ENCODE measurements around the gene ZEB1. TPM values are rescaled to one million over a fixed set of nuclear protein-coding genes. Genes with fewer than 3 reads are reported as not detected.
"Not testable (repeated sequence)": the region's sequence is repeated elsewhere in the genome, so short reads cannot be mapped to it uniquely, and the experiment has no call there.

The ZEB1 gene
- total and polyA plus RNA-seq, 4 experiments from 2014 or later: 19.1 to 70.6 (median 50.0) TPM

GRCh38 chr10:31363696-31364095 is 44.7 kb downstream of the ZEB1 start:
- peak overlapping the region in 1 of 7 donors; percentile 48 for H3K27ac Mint-ChIP-seq
- H3K36me3 Mint-ChIP-seq: peaks cover 20 to 30% of the 10 kb centered on the region in 2 donors
- H3K4me3 ChIP-seq (ENCODE audit: low read length in 2 of 2); H3K27ac ChIP-seq (ENCODE audit: low read depth, low read length); H3K9me3 ChIP-seq (ENCODE audit: control insufficient read depth in 1 of 2, low read length in 2 of 2); H3K27me3 Mint-ChIP-seq; intact Hi-C loops (cut with micrococcal nuclease); CTCF ChIA-PET (ENCODE audit: partially characterized antibody); H3K4me1 ChIP-seq (ENCODE audit: insufficient read depth, low read length); H3K27me3 ChIP-seq (ENCODE audit: insufficient read depth, low read length); H3K9me3 Mint-ChIP-seq; H3K36me3 ChIP-seq (ENCODE audit: insufficient read depth, low read length); POLR2A ChIA-PET (ENCODE audit: partially characterized antibody): not testable (repeated sequence)
- peaks cover 21 to 41% (median 35%) of the 10 kb centered on the region in 4 donors for H3K4me1 Mint-ChIP-seq
- peak in 1 of 5 donors; percentile 36 for DNase-seq
- H3K4me3 Mint-ChIP-seq: peak overlapping the region in 1 of 8 donors; percentile 17

GRCh38 chr10:31364238-31364637 is 45.2 kb downstream of the ZEB1 start:
- H3K27ac ChIP-seq (ENCODE audit: low read depth, low read length); H3K27ac Mint-ChIP-seq; intact Hi-C loops (cut with micrococcal nuclease); H3K4me3 Mint-ChIP-seq; H3K27me3 Mint-ChIP-seq; H3K4me1 ChIP-seq (ENCODE audit: insufficient read depth, low read length); H3K4me3 ChIP-seq (ENCODE audit: low read length in 2 of 2); CTCF ChIA-PET (ENCODE audit: partially characterized antibody); POLR2A ChIA-PET (ENCODE audit: partially characterized antibody); H3K27me3 ChIP-seq (ENCODE audit: insufficient read depth, low read length); H3K36me3 ChIP-seq (ENCODE audit: insufficient read depth, low read length); H3K9me3 ChIP-seq (ENCODE audit: control insufficient read depth in 1 of 2, low read length in 2 of 2); H3K9me3 Mint-ChIP-seq: not testable (repeated sequence)
- Mint-ChIP-seq H3K36me3 (peaks cover 20 to 33% of the 10 kb centered on the region in 2 donors), H3K4me1 (peaks cover 19 to 41% (median 34%) of the 10 kb centered on the region in 4 donors)
- peak in 1 of 5 donors; percentile 34 for DNase-seq

GRCh38 chr10:31366703-31367102 is 47.7 kb downstream of the ZEB1 start:
- peaks cover 33 to 64% (median 49%) of the 10 kb centered on the region in 4 donors for H3K4me1 Mint-ChIP-seq
- CTCF ChIA-PET (ENCODE audit: partially characterized antibody): no interaction called here

GRCh38 chr10:31368724-31369123 is 49.7 kb downstream of the ZEB1 start:
- DNase-seq: no peak
- Histone ChIP-seq H3K36me3 (ENCODE audit: insufficient read depth, low read length) (no peaks in the 10 kb centered on the region), H3K4me3 (ENCODE audit: low read length in 2 of 2) (no peak overlapping the region), H3K27ac (ENCODE audit: low read depth, low read length) (no peak overlapping the region), H3K27me3 (ENCODE audit: insufficient read depth, low read length) (no peaks in the 10 kb centered on the region), H3K4me1 (ENCODE audit: insufficient read depth, low read length) (peaks cover 21% of the 10 kb centered on the region), H3K9me3 (ENCODE audit: control insufficient read depth in 1 of 2, low read length in 2 of 2) (no peaks in the 10 kb centered on the region)
- H3K9me3 Mint-ChIP-seq: no peaks in the 10 kb centered on the region
- ChIA-PET CTCF (ENCODE audit: partially characterized antibody) (no interaction called here), POLR2A (ENCODE audit: partially characterized antibody) (no interaction called here)
- peaks cover 10 to 12% of the 10 kb centered on the region in 2 donors for H3K36me3 Mint-ChIP-seq
- intact Hi-C loops (cut with micrococcal nuclease): no loop called here
- H3K4me1 Mint-ChIP-seq: peaks cover 40 to 67% (median 55%) of the 10 kb centered on the region in 4 donors
- H3K4me3 Mint-ChIP-seq: no peak overlapping the region
- no peak overlapping the region for H3K27ac Mint-ChIP-seq
- H3K27me3 Mint-ChIP-seq: no peaks in the 10 kb centered on the region

More at GRCh38 chr10:31366703-31367102, 47.7 kb downstream of the ZEB1 start:
- Mint-ChIP-seq H3K9me3 (no peaks in the 10 kb centered on the region), H3K27me3 (no peaks in the 10 kb centered on the region), H3K36me3 (peaks cover 18 to 22% of the 10 kb centered on the region in 2 donors), H3K4me3 (no peak overlapping the region), H3K27ac (peak overlapping the region in 1 of 7 donors; percentile 47)
- intact Hi-C loops (cut with micrococcal nuclease): no loop called here
- Histone ChIP-seq H3K9me3 (ENCODE audit: control insufficient read depth in 1 of 2, low read length in 2 of 2) (no peaks in the 10 kb centered on the region), H3K27me3 (ENCODE audit: insufficient read depth, low read length) (no peaks in the 10 kb centered on the region), H3K4me1 (ENCODE audit: insufficient read depth, low read length) (peaks cover 15% of the 10 kb centered on the region), H3K4me3 (ENCODE audit: low read length in 2 of 2) (no peak overlapping the region), H3K36me3 (ENCODE audit: insufficient read depth, low read length) (no peaks in the 10 kb centered on the region), H3K27ac (ENCODE audit: low read depth, low read length) (no peak overlapping the region)
- no peak for DNase-seq
- POLR2A ChIA-PET (ENCODE audit: partially characterized antibody): interaction anchor here (1.5 kb wide), 1 partner anchor 19 kb away, joined by 3 read pairs; no protein-coding TSS in a partner anchor

- ChIA-PET CTCF (ENCODE audit: partially characterized antibody) (no interaction called here), POLR2A (ENCODE audit: partially characterized antibody) (no interaction called here)
- no peak overlapping the region for H3K4me3 ChIP-seq (ENCODE audit: low read length in 2 of 2)
- H3K4me1 ChIP-seq (ENCODE audit: insufficient read depth, low read length): peaks cover 21% of the 10 kb centered on the region
- Mint-ChIP-seq H3K4me1 (peaks cover 34 to 60% (median 48%) of the 10 kb centered on the region in 4 donors), H3K27ac (no peak overlapping the region), H3K4me3 (no peak overlapping the region), H3K27me3 (no peaks in the 10 kb centered on the region), H3K36me3 (peaks cover 0 to 9% of the 10 kb centered on the region in 2 donors), H3K9me3 (no peaks in the 10 kb centered on the region)
- H3K9me3 ChIP-seq (ENCODE audit: control insufficient read depth in 1 of 2, low read length in 2 of 2): no peaks in the 10 kb centered on the region
- intact Hi-C loops (cut with micrococcal nuclease): no loop called here
- H3K27ac ChIP-seq (ENCODE audit: low read depth, low read length): no peak overlapping the region
- H3K27me3 ChIP-seq (ENCODE audit: insufficient read depth, low read length): no peaks in the 10 kb centered on the region
- DNase-seq: no peak
- no peaks in the 10 kb centered on the region for H3K36me3 ChIP-seq (ENCODE audit: insufficient read depth, low read length)
Observed at GRCh38 chr10:31372439-31372838, 53.4 kb downstream of the ZEB1 start.

GRCh38 chr10:31374146-31374696 is 55.2 kb downstream of the ZEB1 start:
- H3K27me3 ChIP-seq (ENCODE audit: insufficient read depth, low read length): no peaks in the 10 kb centered on the region
- H3K4me3 Mint-ChIP-seq: no peak overlapping the region
- H3K27me3 Mint-ChIP-seq: no peaks in the 10 kb centered on the region
- peaks cover 36 to 57% (median 47%) of the 10 kb centered on the region in 4 donors for H3K4me1 Mint-ChIP-seq
- no peak overlapping the region for H3K27ac Mint-ChIP-seq
- H3K36me3 Mint-ChIP-seq: peaks cover 0 to 6% of the 10 kb centered on the region in 2 donors
- POLR2A ChIA-PET (ENCODE audit: partially characterized antibody): no interaction called here
- CTCF ChIA-PET (ENCODE audit: partially characterized antibody): no interaction called here
- no peaks in the 10 kb centered on the region for H3K9me3 Mint-ChIP-seq
- no peak overlapping the region for H3K4me3 ChIP-seq (ENCODE audit: low read length in 2 of 2)
- H3K9me3 ChIP-seq (ENCODE audit: control insufficient read depth in 1 of 2, low read length in 2 of 2): no peaks in the 10 kb centered on the region
- H3K27ac ChIP-seq (ENCODE audit: low read depth, low read length): no peak overlapping the region
- H3K36me3 ChIP-seq (ENCODE audit: insufficient read depth, low read length): no peaks in the 10 kb centered on the region
- DNase-seq: no peak
- intact Hi-C loops (cut with micrococcal nuclease): no loop called here
- peaks cover 21% of the 10 kb centered on the region for H3K4me1 ChIP-seq (ENCODE audit: insufficient read depth, low read length)

GRCh38 chr10:31381171-31381570 is 62.2 kb downstream of the ZEB1 start:
- ChIA-PET POLR2A (ENCODE audit: partially characterized antibody) (no interaction called here), CTCF (ENCODE audit: partially characterized antibody) (no interaction called here)
- H3K4me3 Mint-ChIP-seq: no peak overlapping the region
- intact Hi-C loops (cut with micrococcal nuclease): no loop called here
- no peaks in the 10 kb centered on the region for H3K27me3 Mint-ChIP-seq
- no peak for DNase-seq
- no peaks in the 10 kb centered on the region for H3K36me3 ChIP-seq (ENCODE audit: insufficient read depth, low read length)
- H3K4me1 Mint-ChIP-seq: peaks cover 20 to 44% (median 34%) of the 10 kb centered on the region in 4 donors
- no peaks in the 10 kb centered on the region for H3K9me3 ChIP-seq (ENCODE audit: control insufficient read depth in 1 of 2, low read length in 2 of 2)
- no peak overlapping the region for H3K27ac ChIP-seq (ENCODE audit: low read depth, low read length)
- no peak overlapping the region for H3K4me3 ChIP-seq (ENCODE audit: low read length in 2 of 2)
- H3K36me3 Mint-ChIP-seq: no peaks in the 10 kb centered on the region
- no peaks in the 10 kb centered on the region for H3K27me3 ChIP-seq (ENCODE audit: insufficient read depth, low read length)
- peak overlapping the region in 1 of 7 donors; percentile 29 for H3K27ac Mint-ChIP-seq
- H3K9me3 Mint-ChIP-seq: no peaks in the 10 kb centered on the region
- peaks cover 17% of the 10 kb centered on the region for H3K4me1 ChIP-seq (ENCODE audit: insufficient read depth, low read length)
